Lower leg skin (tissue), 3 donors: ENCODE measurements around the gene PPP1R1B.

Source experiments
- CTCF ChIP-seq, 3 donors: fragments of 450-650 bp; IDR thresholded peaks; one replicate each; pipeline ENCODE4 v1.5.1; 2016; ENCODE audit warnings: antibody characterized with exemption in 3 of 3, mild to moderate bottlenecking in 3 of 3, moderate library complexity in 2 of 3
- POLR2A ChIP-seq, 2 donors: fragments of 450-650 bp; IDR thresholded peaks; one replicate each; pipeline ENCODE4 v1.6.1; 2016 to 2017; ENCODE audit warnings: antibody characterized with exemption in 2 of 2, mild to moderate bottlenecking in 1 of 2, moderate library complexity in 1 of 2

GRCh38 chr17:39666601-39667261, 40.0 kb downstream of the PPP1R1B start:
- no peak for TF ChIP-seq CTCF (IDR thresholded peaks at IDR 0.05)
- no peak for TF ChIP-seq POLR2A (IDR thresholded peaks at IDR 0.05)
